SK-N-SH treated with all-trans-retinoic acid at 6 μM for 48 hours (cell line): ENCODE data around the gene TXNDC16.

Source experiments
- ATAC-seq: fragments of 200-7000 bp; cut with Tn5 transposase; 3 replicates; pipeline ENCODE4 v1.9.1; 2020; ENCODE audit warnings: mild to moderate bottlenecking, moderate library complexity
- ARNTL ChIP-seq: fragments of 450-650 bp; formaldehyde crosslinking; IDR thresholded peaks from 2 replicates; pipeline ENCODE4 v1.5.0; 2020; ENCODE audit warnings: low read depth, mild to moderate bottlenecking, moderate library complexity, borderline replicate concordance
- BACH2 ChIP-seq: fragments of 250-450 bp; sonication (Bioruptor Pico); IDR thresholded peaks from 2 replicates; pipeline ENCODE4 v1.9.0; 2021; ENCODE audit warnings: mild to moderate bottlenecking, borderline replicate concordance
- CREB5 ChIP-seq: fragments of 250-450 bp; sonication (Bioruptor Pico); IDR thresholded peaks from 2 replicates; pipeline ENCODE4 v1.5.1; 2020; ENCODE audit warnings: low read depth, mild to moderate bottlenecking, moderate library complexity
- CSDC2 ChIP-seq: fragments of 250-450 bp; sonication (Bioruptor Pico); IDR thresholded peaks from 2 replicates; pipeline ENCODE4 v1.5.0; 2020; ENCODE audit warnings: mild to moderate bottlenecking, moderate library complexity
- CSRNP3 ChIP-seq: fragments of 250-450 bp; sonication (Bioruptor Pico); IDR thresholded peaks from 2 replicates; pipeline ENCODE4 v1.5.1; 2021; ENCODE audit warnings: mild to moderate bottlenecking, moderate library complexity
- ESRRG ChIP-seq: fragments of 250-450 bp; sonication (Bioruptor Pico); IDR thresholded peaks from 2 replicates; pipeline ENCODE4 v1.6.1; 2021; ENCODE audit warnings: mild to moderate bottlenecking
- GLIS3 ChIP-seq: fragments of 250-450 bp; sonication (Bioruptor Pico); IDR thresholded peaks from 2 replicates; pipeline ENCODE4 v1.5.0; 2020; ENCODE audit warnings: mild to moderate bottlenecking, moderate library complexity
- ISL1 ChIP-seq: fragments of 250-450 bp; sonication (Bioruptor Pico); IDR thresholded peaks from 2 replicates; pipeline ENCODE4 v2.1.2; 2022; ENCODE audit warnings: mild to moderate bottlenecking, moderate library complexity
- OSR1 ChIP-seq: fragments of 250-450 bp; sonication (Bioruptor Pico); IDR thresholded peaks from 2 replicates; pipeline ENCODE4 v1.8.0; 2022; ENCODE audit warnings: moderate library complexity, mild to moderate bottlenecking, inconsistent platforms
- PATZ1 ChIP-seq: fragments of 250-450 bp; sonication (Bioruptor Pico); IDR thresholded peaks from 2 replicates; pipeline ENCODE4 v1.8.0; 2020; ENCODE audit warnings: mild to moderate bottlenecking, moderate library complexity, borderline replicate concordance
- POU6F1 ChIP-seq: fragments of 250-450 bp; sonication (Bioruptor Pico); IDR thresholded peaks from 2 replicates; pipeline ENCODE4 v1.8.0; 2021; ENCODE audit warnings: low read depth, mild to moderate bottlenecking, moderate library complexity, borderline replicate concordance
- PPARA ChIP-seq: fragments of 250-450 bp; sonication (Bioruptor Pico); IDR thresholded peaks from 2 replicates; pipeline ENCODE4 v1.5.0; 2020; ENCODE audit warnings: mild to moderate bottlenecking, borderline replicate concordance
- RARB ChIP-seq: fragments of 250-450 bp; sonication (Bioruptor Pico); IDR thresholded peaks from 2 replicates; pipeline ENCODE4 v1.8.0; 2021; ENCODE audit warnings: mild to moderate bottlenecking, moderate library complexity
- SNAI2 ChIP-seq: fragments of 250-450 bp; sonication (Bioruptor Pico); IDR thresholded peaks from 2 replicates; pipeline ENCODE4 v1.5.0; 2020; ENCODE audit warnings: mild to moderate bottlenecking, moderate library complexity
- TCF4 ChIP-seq: fragments of 250-450 bp; sonication (Bioruptor Pico); IDR thresholded peaks from 2 replicates; pipeline ENCODE4 v1.8.0; 2021; ENCODE audit warnings: mild to moderate bottlenecking, moderate library complexity, borderline replicate concordance
- TOX ChIP-seq: fragments of 250-450 bp; sonication (Bioruptor Pico); IDR thresholded peaks from 2 replicates; pipeline ENCODE4 v1.8.0; 2021; ENCODE audit warnings: mild to moderate bottlenecking, moderate library complexity, borderline replicate concordance
- ZFP3 ChIP-seq: fragments of 250-450 bp; sonication (Bioruptor Pico); IDR thresholded peaks from 2 replicates; pipeline ENCODE4 v1.5.0; 2020; ENCODE audit warnings: mild to moderate bottlenecking, moderate library complexity
- ZFP30 ChIP-seq: fragments of 450-650 bp; formaldehyde crosslinking; IDR thresholded peaks from 2 replicates; pipeline ENCODE4 v1.5.0; 2022; ENCODE audit warnings: mild to moderate bottlenecking, moderate library complexity
- ZNF565 ChIP-seq: fragments of 450-650 bp; formaldehyde crosslinking; conservative IDR thresholded peaks from 2 replicates; pipeline ENCODE4 v1.5.0; 2020; ENCODE audit warnings: low read depth, mild to moderate bottlenecking, moderate library complexity
- ZNF70 ChIP-seq: fragments of 450-650 bp; formaldehyde crosslinking; IDR thresholded peaks from 2 replicates; pipeline ENCODE4 v1.5.0; 2020; ENCODE audit warnings: mild to moderate bottlenecking, moderate library complexity
- ZNF8 ChIP-seq: fragments of 450-650 bp; formaldehyde crosslinking; IDR thresholded peaks from 2 replicates; pipeline ENCODE4 v1.5.0; 2020; ENCODE audit warnings: mild to moderate bottlenecking, moderate library complexity

The TXNDC16 gene

GRCh38 chr14:52457411-52457810 lies 94.9 kb downstream of the TXNDC16 start:
- TF ChIP-seq OSR1 (no peak), ZNF8 (CRISPR knock-in tag) (no peak)
- ATAC-seq: no peak; the same call in 2 of the 3 replicates

GRCh38 chr14:52455291-52456088 lies 96.8 kb downstream of the TXNDC16 start:
- TF ChIP-seq CREB5 (CRISPR knock-in tag) (0 out of 2 replicates have a peak, but pooled peaks have one; percentile 43), ESRRG (CRISPR knock-in tag) (no peak), ISL1 (peak; percentile 88), OSR1 (no peak)
- ATAC-seq: no peak

GRCh38 chr14:52447236-52447635 lies 105.1 kb downstream of the TXNDC16 start:
- TF ChIP-seq CSRNP3 (no peak), GLIS3 (no peak), RARB (no peak), ZFP30 (no peak), PPARA (CRISPR knock-in tag) (no peak), ISL1 (no peak), ZNF565 (no peak), PATZ1 (CRISPR knock-in tag) (no peak), TCF4 (CRISPR knock-in tag) (no peak), ARNTL (CRISPR knock-in tag) (no peak), POU6F1 (CRISPR knock-in tag) (no peak), ZFP3 (CRISPR knock-in tag) (no peak), OSR1 (no peak), BACH2 (CRISPR knock-in tag) (no peak), ZNF8 (CRISPR knock-in tag) (no peak)
- no peak for ATAC-seq

- no peak for ATAC-seq
- no peak for TF ChIP-seq ISL1
- TF ChIP-seq ZNF70 (CRISPR knock-in tag): no peak
- TF ChIP-seq TOX (CRISPR knock-in tag): no peak
- no peak for TF ChIP-seq TCF4 (CRISPR knock-in tag)
- TF ChIP-seq ZNF565: no peak
- no peak for TF ChIP-seq RARB
- TF ChIP-seq CSDC2 (CRISPR knock-in tag): no peak
Measured at GRCh38 chr14:52446355-52446754, 106.0 kb downstream of the TXNDC16 start.

- ATAC-seq: no peak
Measured at GRCh38 chr14:52443506-52443905, 108.8 kb downstream of the TXNDC16 start.

More at GRCh38 chr14:52443506-52443905, 108.8 kb downstream of the TXNDC16 start:
- no peak for TF ChIP-seq SNAI2
- TF ChIP-seq ZFP30: no peak
- TF ChIP-seq GLIS3: no peak
- no peak for TF ChIP-seq TOX (CRISPR knock-in tag)
- TF ChIP-seq RARB: no peak
- no peak for TF ChIP-seq TCF4 (CRISPR knock-in tag)
- no peak for TF ChIP-seq ZNF70 (CRISPR knock-in tag)
- no peak for TF ChIP-seq ARNTL (CRISPR knock-in tag)
- no peak for TF ChIP-seq CSRNP3
- TF ChIP-seq ZNF565: no peak
- no peak for TF ChIP-seq ZNF8 (CRISPR knock-in tag)
- TF ChIP-seq PPARA (CRISPR knock-in tag): no peak
- TF ChIP-seq ZFP3 (CRISPR knock-in tag): no peak
